Type B pancreatic cell (in vitro differentiated cells): ENCODE results near the gene CHSY3. TPM values are rescaled to one million over a fixed set of nuclear protein-coding genes. Genes with fewer than 3 reads are reported as not detected.

Source experiments
- DNase-seq: peaks from one replicate; pipeline ENCODE4 v3.0.0; 2021; ENCODE audit warnings: mixed read lengths; ENCODE audit not compliant: unreplicated experiment; ENCODE audit errors: extremely low spot score
- H3K27ac Mint-ChIP-seq: 2 replicates; pipeline ENCODE4 v1.8.0; 2021; ENCODE audit warnings: mild to moderate bottlenecking, mixed read lengths
- H3K27me3 Mint-ChIP-seq: 2 replicates; pipeline ENCODE4 v1.8.0; 2021; ENCODE audit warnings: mixed read lengths
- H3K36me3 Mint-ChIP-seq: 2 replicates; pipeline ENCODE4 v1.8.0; 2021; ENCODE audit warnings: mixed read lengths
- H3K4me1 Mint-ChIP-seq: one replicate; pipeline ENCODE4 v1.8.0; 2021; ENCODE audit warnings: mixed read lengths; ENCODE audit not compliant: unreplicated experiment
- H3K4me3 Mint-ChIP-seq: 2 replicates; pipeline ENCODE4 v1.8.0; 2021; ENCODE audit warnings: mild to moderate bottlenecking, mixed read lengths
- H3K9me3 Mint-ChIP-seq: 2 replicates; pipeline ENCODE4 v1.8.0; 2021; ENCODE audit warnings: mixed read lengths
- total RNA-seq: library from RNA; stranded (reverse); gene quantifications from 2 replicates; pipeline ENCODE4 v1.2.1, GENCODE V29; 2021; ENCODE audit warnings: low replicate concordance
- TF ChIP-seq, protein P1 (sequence below): fragments of 200-600 bp; sonication (generic); conservative IDR thresholded peaks from 2 replicates; pipeline ENCODE4 v1.5.0; 2021; ENCODE audit warnings: antibody characterized with exemption, mild to moderate bottlenecking

CHSY3 gene
- total RNA-seq, 1 donor from 2014 or later: 4.9 TPM

DNA sequence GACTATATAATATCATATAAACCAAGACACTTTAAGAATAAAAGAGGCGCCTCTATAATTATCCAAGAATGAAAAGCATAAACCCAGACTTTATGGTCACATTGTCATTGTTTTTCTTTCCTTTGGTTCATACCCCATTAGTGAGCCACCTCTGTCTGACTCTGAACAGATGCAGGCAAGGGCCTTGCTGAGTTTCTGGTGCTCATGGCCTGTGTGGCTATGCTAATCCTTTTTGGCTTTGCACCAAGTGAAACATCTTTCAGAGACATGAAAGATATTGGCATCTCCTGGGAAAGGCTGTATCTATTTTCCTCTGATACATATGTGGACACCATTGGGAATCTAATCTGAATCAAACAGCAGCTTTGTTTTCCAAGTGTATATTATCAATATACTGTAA is 222.5 kb downstream of the CHSY3 start:
- no peak overlapping the region for H3K4me3 Mint-ChIP-seq
- H3K4me1 Mint-ChIP-seq: no peaks in the 10 kb centered on the region
- H3K36me3 Mint-ChIP-seq: no peaks in the 10 kb centered on the region
- H3K27ac Mint-ChIP-seq: no peak overlapping the region
- no peaks in the 10 kb centered on the region for H3K27me3 Mint-ChIP-seq
- TF ChIP-seq, protein P1, sequence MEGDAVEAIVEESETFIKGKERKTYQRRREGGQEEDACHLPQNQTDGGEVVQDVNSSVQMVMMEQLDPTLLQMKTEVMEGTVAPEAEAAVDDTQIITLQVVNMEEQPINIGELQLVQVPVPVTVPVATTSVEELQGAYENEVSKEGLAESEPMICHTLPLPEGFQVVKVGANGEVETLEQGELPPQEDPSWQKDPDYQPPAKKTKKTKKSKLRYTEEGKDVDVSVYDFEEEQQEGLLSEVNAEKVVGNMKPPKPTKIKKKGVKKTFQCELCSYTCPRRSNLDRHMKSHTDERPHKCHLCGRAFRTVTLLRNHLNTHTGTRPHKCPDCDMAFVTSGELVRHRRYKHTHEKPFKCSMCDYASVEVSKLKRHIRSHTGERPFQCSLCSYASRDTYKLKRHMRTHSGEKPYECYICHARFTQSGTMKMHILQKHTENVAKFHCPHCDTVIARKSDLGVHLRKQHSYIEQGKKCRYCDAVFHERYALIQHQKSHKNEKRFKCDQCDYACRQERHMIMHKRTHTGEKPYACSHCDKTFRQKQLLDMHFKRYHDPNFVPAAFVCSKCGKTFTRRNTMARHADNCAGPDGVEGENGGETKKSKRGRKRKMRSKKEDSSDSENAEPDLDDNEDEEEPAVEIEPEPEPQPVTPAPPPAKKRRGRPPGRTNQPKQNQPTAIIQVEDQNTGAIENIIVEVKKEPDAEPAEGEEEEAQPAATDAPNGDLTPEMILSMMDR: no peak
- no peaks in the 10 kb centered on the region for H3K9me3 Mint-ChIP-seq
- DNase-seq: no peak

DNA sequence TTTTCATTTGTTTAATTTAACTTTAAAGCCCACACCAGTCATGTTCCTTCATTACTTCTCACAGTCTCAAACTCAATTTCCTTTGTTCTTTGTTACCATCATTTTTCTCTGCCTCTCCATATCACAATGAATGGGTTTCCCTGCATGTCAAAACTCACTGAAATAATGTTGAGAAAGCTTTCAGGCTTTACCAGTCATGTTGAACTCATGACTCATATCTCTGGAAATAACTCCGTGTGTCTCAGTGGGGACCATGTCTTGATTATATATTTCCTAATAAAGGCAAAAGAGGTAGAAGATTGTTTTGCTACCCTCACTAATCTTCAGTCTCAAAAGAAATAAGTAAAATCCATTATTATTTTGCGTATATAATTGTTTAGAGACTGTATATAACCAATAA is 231.2 kb downstream of the CHSY3 start:
- H3K9me3 Mint-ChIP-seq: no peaks in the 10 kb centered on the region
- H3K27ac Mint-ChIP-seq: no peak overlapping the region
- TF ChIP-seq, protein P1: no peak
- no peaks in the 10 kb centered on the region for H3K36me3 Mint-ChIP-seq
- no peak for DNase-seq
- H3K27me3 Mint-ChIP-seq: no peaks in the 10 kb centered on the region
- H3K4me3 Mint-ChIP-seq: no peak overlapping the region
- H3K4me1 Mint-ChIP-seq: no peaks in the 10 kb centered on the region

GRCh38 chr5:130136300-130136699 is 232.0 kb downstream of the CHSY3 start:
- DNase-seq: no peak
- no peaks in the 10 kb centered on the region for H3K9me3 Mint-ChIP-seq
- H3K4me3 Mint-ChIP-seq: no peak overlapping the region
- H3K27me3 Mint-ChIP-seq: no peaks in the 10 kb centered on the region
- H3K4me1 Mint-ChIP-seq: no peaks in the 10 kb centered on the region
- H3K27ac Mint-ChIP-seq: no peak overlapping the region
- TF ChIP-seq, protein P1: no peak
- H3K36me3 Mint-ChIP-seq: no peaks in the 10 kb centered on the region

DNA sequence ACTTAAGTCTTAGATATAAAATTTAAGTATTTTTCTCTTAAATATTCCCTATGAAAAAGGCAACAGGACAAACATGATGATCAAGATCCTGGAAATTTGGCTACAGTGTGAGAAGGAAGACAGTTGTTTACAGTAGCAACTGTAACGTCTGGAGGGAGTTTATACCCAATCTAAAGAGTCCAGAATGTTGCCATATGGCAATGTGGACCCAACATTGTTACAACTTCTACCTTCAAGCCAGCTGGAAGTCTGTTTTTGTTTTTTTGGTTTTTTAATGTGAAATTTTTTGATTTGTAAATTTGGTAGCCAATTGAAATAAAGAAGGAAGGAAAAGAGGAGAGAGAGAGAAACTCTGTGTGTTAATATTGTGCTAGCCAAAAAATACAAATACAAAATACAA is 233.4 kb downstream of the CHSY3 start:
- Mint-ChIP-seq H3K4me3 (no peak overlapping the region), H3K36me3 (no peaks in the 10 kb centered on the region), H3K9me3 (no peaks in the 10 kb centered on the region), H3K27ac (no peak overlapping the region), H3K4me1 (no peaks in the 10 kb centered on the region), H3K27me3 (no peaks in the 10 kb centered on the region)
- no peak for DNase-seq
- TF ChIP-seq, protein P1: no peak

GRCh38 chr5:130138406-130139045 is 234.3 kb downstream of the CHSY3 start:
- TF ChIP-seq, protein P1: no peak
- H3K9me3 Mint-ChIP-seq: no peaks in the 10 kb centered on the region
- H3K4me1 Mint-ChIP-seq: no peaks in the 10 kb centered on the region

More at GRCh38 chr5:130138406-130139045, 234.3 kb downstream of the CHSY3 start:
- Mint-ChIP-seq H3K27me3 (no peaks in the 10 kb centered on the region), H3K36me3 (no peaks in the 10 kb centered on the region), H3K27ac (no peak overlapping the region), H3K4me3 (no peak overlapping the region)
- DNase-seq: no peak
